ENCODE measurements around the gene PSEN2. TPM values are rescaled to one million over a fixed set of nuclear protein-coding genes. Genes with fewer than 3 reads are reported as not detected.

PSEN2 gene
- total RNA-seq, 2 experiments from 2014 or later, result 0.81 to 1.2 TPM

GRCh38 chr1:226943156-226943555 is 72.7 kb downstream of the PSEN2 start:
- intact Hi-C loops (cut with DNase I, micrococcal nuclease), result loop anchor here in 1 of 2 experiments (10.0 kb wide), 1 partner anchor 1142 kb away; the partner anchor contains the start of gene ARF1
- Mint-ChIP-seq H3K36me3 (ENCODE audit: low read depth) (peaks cover 27% of the 10 kb centered on the region), H3K27me3 (no peaks in the 10 kb centered on the region), H3K4me1 (ENCODE audit: low read depth) (peaks cover 87% of the 10 kb centered on the region), H3K4me3 (no peak overlapping the region), H3K9me3 (no peaks in the 10 kb centered on the region), H3K27ac (peak overlapping the region; percentile 55)
- Histone ChIP-seq H3K27me3 (ENCODE audit: control insufficient read depth in 1 of 2, insufficient read depth in 2 of 2, low read length in 2 of 2) (no peaks in the 10 kb centered on the region), H3K27ac (ENCODE audit: low read depth in 1 of 2, low read length in 2 of 2) (no peak overlapping the region), H3K4me3 (ENCODE audit: low read length) (no peak overlapping the region), H3K36me3 (ENCODE audit: insufficient read depth, low read length) (no peaks in the 10 kb centered on the region), H3K4me1 (ENCODE audit: insufficient read depth, low read length) (peaks cover 53% of the 10 kb centered on the region), H3K9me3 (ENCODE audit: control insufficient read depth in 1 of 2, insufficient read depth in 1 of 2, low read length in 2 of 2) (peaks cover 0 to 3% of the 10 kb centered on the region in 2 experiments)
- no peak for TF ChIP-seq CTCF (IDR thresholded peaks at IDR 0.05)
- POLR2A ChIA-PET, result no interaction called here
- ATAC-seq (ENCODE audit: poor library complexity) (no peak), DNase-seq (no peak)
- CTCF ChIA-PET, result interaction anchor here (1.0 kb wide), 1 partner anchor 59 kb away, joined by 3 read pairs; no protein-coding TSS in a partner anchor

GRCh38 chr1:226943927-226944326 is 73.5 kb downstream of the PSEN2 start:
- no peaks in the 10 kb centered on the region for H3K27me3 ChIP-seq (ENCODE audit: control insufficient read depth in 1 of 2, insufficient read depth in 2 of 2, low read length in 2 of 2)
- no peaks in the 10 kb centered on the region for H3K9me3 Mint-ChIP-seq
- H3K36me3 Mint-ChIP-seq (ENCODE audit: low read depth), result peaks cover 31% of the 10 kb centered on the region
- peaks cover 45% of the 10 kb centered on the region for H3K4me1 ChIP-seq (ENCODE audit: insufficient read depth, low read length)
- peaks cover 86% of the 10 kb centered on the region for H3K4me1 Mint-ChIP-seq (ENCODE audit: low read depth)
- no peak overlapping the region for H3K4me3 ChIP-seq (ENCODE audit: low read length)
- peaks cover 0 to 4% of the 10 kb centered on the region in 2 experiments for H3K9me3 ChIP-seq (ENCODE audit: control insufficient read depth in 1 of 2, insufficient read depth in 1 of 2, low read length in 2 of 2)
- no peak for TF ChIP-seq CTCF (IDR thresholded peaks at IDR 0.05)
- H3K36me3 ChIP-seq (ENCODE audit: insufficient read depth, low read length), result no peaks in the 10 kb centered on the region
- no peak for ATAC-seq (ENCODE audit: poor library complexity)
- DNase-seq, result no peak
- intact Hi-C loops (cut with DNase I, micrococcal nuclease), result loop anchor here in 1 of 2 experiments (1.0 to 10.0 kb wide), 2 partner anchors 38 to 1141 kb away; partner anchors contain the start of gene ARF1
- CTCF ChIA-PET, result interaction anchor here (1.0 kb wide), 1 partner anchor 60 kb away, joined by 3 read pairs; no protein-coding TSS in a partner anchor
- H3K27ac Mint-ChIP-seq, result peak overlapping the region; percentile 55
- POLR2A ChIA-PET, result no interaction called here
- no peaks in the 10 kb centered on the region for H3K27me3 Mint-ChIP-seq
- H3K27ac ChIP-seq (ENCODE audit: low read depth in 1 of 2, low read length in 2 of 2), result no peak overlapping the region
- H3K4me3 Mint-ChIP-seq, result peak overlapping the region; percentile 15

GRCh38 chr1:226945106-226945857 is 74.9 kb downstream of the PSEN2 start:
- no peak for DNase-seq
- peaks cover 2% of the 10 kb centered on the region for H3K36me3 ChIP-seq (ENCODE audit: insufficient read depth, low read length)
- H3K9me3 Mint-ChIP-seq, result no peaks in the 10 kb centered on the region
- no peaks in the 10 kb centered on the region for H3K27me3 Mint-ChIP-seq
- no peaks in the 10 kb centered on the region for H3K27me3 ChIP-seq (ENCODE audit: control insufficient read depth in 1 of 2, insufficient read depth in 2 of 2, low read length in 2 of 2)
- peaks cover 0 to 4% of the 10 kb centered on the region in 2 experiments for H3K9me3 ChIP-seq (ENCODE audit: control insufficient read depth in 1 of 2, insufficient read depth in 1 of 2, low read length in 2 of 2)
- peaks cover 24% of the 10 kb centered on the region for H3K36me3 Mint-ChIP-seq (ENCODE audit: low read depth)
- H3K27ac ChIP-seq (ENCODE audit: low read depth in 1 of 2, low read length in 2 of 2), result no peak overlapping the region
- intact Hi-C loops (cut with DNase I, micrococcal nuclease), result loop anchor here in 1 of 2 experiments (10.0 kb wide), 1 partner anchor 1140 kb away; the partner anchor contains the start of gene ARF1
- no peak for ATAC-seq (ENCODE audit: poor library complexity)
- no peak for TF ChIP-seq CTCF (IDR thresholded peaks at IDR 0.05)
- no peak overlapping the region for H3K27ac Mint-ChIP-seq
- H3K4me1 Mint-ChIP-seq (ENCODE audit: low read depth), result peaks cover 81% of the 10 kb centered on the region
- peaks cover 35% of the 10 kb centered on the region for H3K4me1 ChIP-seq (ENCODE audit: insufficient read depth, low read length)
- peak overlapping the region; percentile 7 for H3K4me3 Mint-ChIP-seq
- CTCF ChIA-PET, result no interaction called here
- POLR2A ChIA-PET, result no interaction called here
- H3K4me3 ChIP-seq (ENCODE audit: low read length), result no peak overlapping the region

Other genes with a start within 250 kb of the PSEN2 start
- gene ITPKB, start 131.3 kb upstream of the PSEN2 start, total RNA-seq, result 100 to 1,000 TPM; 565 to 583 TPM
- gene COQ8A, start 69.7 kb downstream of the PSEN2 start, total RNA-seq, result 10 to 100 TPM; 55.0 to 56.0 TPM